NCI-H187 treated with DMSO at 0.1 percent for 48 hours (cell line): ENCODE measurements around the gene PYGB.
"Not testable (repeated sequence)": the region's sequence is repeated elsewhere in the genome, so short reads cannot be mapped to it uniquely, and the experiment has no call there.

Source experiments
- DNase-seq: peaks from one replicate; lab custom pipeline; 2025; lab: John Stamatoyannopoulos, UW

The PYGB gene

DNA sequence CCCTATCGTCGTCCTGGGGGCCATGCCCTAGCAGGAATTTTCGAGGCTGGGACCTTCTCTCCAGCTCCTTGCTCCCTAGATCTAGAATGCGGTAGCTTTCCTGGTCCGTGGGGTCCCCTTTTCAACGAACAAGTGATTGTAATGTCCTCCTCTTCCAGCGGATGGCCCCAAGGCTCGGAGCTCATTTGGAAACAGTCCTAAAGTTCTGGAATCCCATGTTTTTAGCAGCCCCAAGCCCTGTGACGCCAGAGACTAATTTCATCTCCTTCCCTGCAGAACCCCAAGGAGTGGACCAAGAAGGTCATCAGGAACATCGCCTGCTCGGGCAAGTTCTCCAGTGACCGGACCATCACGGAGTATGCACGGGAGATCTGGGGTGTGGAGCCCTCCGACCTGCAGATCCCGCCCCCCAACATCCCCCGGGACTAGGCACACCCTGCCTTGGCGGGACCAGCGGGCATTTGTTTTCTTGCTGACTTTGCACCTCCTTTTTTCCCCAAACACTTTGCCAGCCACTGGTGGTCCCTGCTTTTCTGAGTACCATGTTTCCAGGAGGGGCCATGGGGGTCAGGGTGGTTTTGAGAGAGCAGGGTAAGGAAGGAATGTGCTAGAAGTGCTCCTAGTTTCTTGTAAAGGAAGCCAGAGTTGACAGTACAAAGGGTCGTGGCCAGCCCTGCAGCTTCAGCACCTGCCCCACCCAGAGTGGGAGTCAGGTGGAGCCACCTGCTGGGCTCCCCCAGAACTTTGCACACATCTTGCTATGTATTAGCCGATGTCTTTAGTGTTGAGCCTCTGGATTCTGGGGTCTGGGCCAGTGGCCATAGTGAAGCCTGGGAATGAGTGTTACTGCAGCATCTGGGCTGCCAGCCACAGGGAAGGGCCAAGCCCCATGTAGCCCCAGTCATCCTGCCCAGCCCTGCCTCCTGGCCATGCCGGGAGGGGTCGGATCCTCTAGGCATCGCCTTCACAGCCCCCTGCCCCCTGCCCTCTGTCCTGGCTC, 48.5 kb downstream of the PYGB start:
- no peak for DNase-seq

- DNase-seq = no peak
These were observed 49.4 kb downstream of the PYGB start for GRCh38 chr20:25297141-25297905.

DNA sequence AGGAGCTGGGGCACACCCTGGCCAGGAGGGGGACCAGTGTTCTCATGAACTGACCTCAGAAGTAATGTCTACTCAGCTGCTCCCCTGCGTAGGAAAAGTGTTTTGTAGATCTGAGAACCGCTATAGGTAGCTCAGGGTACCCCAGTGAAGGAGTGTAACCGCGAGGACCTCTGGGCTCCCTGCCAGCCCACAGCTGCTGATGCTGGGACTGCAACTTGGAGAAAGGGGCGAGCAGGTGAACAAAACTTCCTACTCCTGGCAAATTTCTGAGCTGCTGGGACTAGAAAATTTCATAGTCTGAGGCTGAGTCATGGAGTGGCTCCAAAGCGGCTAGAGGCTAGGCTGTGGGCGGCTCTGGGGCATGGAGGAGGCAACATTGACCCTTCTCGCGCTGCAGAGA, 51.9 kb downstream of the PYGB start:
- DNase-seq = no peak

DNA sequence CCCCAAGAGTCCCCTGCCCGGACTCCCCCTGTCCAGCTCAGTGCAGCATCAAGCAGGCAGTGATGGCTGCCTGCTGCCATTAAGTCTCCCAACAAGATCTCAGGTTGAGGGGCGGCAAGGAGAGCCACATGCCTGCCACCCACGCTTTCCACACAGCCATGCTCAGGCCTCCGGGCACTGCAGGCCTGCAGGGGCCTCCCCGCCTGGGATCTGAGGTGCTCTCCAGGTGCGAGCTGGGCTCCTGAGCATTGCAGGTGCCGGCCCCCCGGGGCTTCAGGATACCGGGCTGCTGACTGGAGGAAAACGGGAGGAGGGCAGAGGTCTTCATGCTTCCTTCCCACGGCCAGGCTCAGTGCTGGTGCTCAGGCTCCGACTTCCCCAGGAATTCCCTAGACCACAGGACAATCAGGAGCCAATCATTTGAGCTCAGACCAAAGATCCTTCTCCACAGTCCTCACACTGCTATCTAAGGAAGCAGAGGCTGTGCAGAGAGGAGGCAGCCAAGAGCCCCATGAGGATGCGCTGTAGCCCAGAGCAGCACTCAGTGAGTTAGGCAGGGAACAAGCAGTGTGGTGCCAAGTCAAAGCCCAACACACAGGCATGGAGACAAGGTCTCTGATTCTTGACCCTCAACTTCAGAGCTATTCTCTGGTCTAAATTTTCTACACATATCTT, 52.7 kb downstream of the PYGB start:
- DNase-seq = no peak

DNA sequence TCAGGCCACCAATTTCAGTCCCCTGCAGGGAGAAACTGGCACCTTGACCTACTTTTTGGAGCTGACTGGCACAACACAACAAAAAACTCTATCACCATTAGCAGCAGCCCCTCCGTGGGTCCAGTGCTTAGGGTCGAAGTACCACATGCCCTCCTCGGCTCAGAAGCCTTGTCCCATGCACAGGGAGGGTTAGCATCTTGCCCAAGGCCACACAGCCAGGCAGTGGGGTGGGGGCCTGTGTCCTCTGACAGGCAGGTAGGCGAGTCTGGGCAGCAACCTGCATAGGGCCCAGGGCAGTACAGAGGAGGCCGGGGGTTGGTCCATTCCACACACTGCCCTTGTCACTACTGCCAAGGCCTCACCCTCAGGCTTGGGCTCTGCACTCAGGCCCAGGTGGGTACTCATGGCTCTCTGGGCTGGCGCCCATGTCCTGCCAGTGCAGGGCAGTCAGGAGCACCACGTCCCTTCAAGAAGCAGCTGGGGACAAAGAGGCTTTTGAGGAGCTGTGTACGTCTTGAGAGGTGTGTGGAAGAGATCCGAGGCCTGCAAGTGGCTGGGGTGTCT, 53.6 kb downstream of the PYGB start:
- DNase-seq = no peak

GRCh38 chr20:25302596-25302995, 54.7 kb downstream of the PYGB start:
- no peak for DNase-seq

GRCh38 chr20:25303292-25304024, 55.6 kb downstream of the PYGB start:
- DNase-seq = no peak

GRCh38 chr20:25304025-25304549, 56.2 kb downstream of the PYGB start:
- DNase-seq = no peak

- no peak for DNase-seq
These were observed 59.4 kb downstream of the PYGB start for GRCh38 chr20:25306991-25307903.

- no peak for DNase-seq
These were observed 60.2 kb downstream of the PYGB start for GRCh38 chr20:25308083-25308491.

DNA sequence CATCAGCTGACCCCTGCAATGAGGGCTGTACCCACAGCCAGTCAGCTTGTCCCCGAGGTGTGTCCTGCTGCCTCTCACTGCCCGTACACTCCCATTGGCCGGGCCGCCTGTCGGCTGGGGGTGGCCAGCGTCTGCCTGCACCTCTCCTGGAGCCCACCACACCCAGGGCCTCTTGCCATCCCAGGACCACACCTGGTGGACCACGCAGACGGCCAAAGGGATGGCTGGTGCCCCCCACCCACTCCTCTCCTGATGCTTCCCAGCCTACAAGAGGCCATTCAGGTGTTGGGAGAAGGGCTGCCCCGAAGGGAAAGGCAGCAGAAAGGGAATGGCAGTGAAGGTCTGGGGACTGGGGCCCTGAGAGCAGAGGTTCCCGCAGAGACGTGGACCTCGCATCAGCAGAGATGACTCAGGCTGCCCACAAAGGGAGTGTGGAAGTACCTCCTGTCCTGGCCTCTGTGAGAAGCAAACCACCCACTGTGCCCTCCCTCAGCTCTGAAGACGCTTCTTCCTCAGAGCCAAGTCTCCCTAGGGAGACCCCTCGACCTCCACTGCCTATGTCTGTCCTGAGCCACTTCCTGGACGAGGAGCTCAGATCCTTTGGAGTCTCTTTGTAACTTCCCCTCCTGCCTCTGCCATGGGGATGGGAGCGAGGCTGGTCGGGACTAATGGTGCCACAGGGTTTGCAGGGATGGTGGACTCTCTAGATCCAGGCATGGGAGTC, 60.9 kb downstream of the PYGB start:
- DNase-seq = no peak

DNA sequence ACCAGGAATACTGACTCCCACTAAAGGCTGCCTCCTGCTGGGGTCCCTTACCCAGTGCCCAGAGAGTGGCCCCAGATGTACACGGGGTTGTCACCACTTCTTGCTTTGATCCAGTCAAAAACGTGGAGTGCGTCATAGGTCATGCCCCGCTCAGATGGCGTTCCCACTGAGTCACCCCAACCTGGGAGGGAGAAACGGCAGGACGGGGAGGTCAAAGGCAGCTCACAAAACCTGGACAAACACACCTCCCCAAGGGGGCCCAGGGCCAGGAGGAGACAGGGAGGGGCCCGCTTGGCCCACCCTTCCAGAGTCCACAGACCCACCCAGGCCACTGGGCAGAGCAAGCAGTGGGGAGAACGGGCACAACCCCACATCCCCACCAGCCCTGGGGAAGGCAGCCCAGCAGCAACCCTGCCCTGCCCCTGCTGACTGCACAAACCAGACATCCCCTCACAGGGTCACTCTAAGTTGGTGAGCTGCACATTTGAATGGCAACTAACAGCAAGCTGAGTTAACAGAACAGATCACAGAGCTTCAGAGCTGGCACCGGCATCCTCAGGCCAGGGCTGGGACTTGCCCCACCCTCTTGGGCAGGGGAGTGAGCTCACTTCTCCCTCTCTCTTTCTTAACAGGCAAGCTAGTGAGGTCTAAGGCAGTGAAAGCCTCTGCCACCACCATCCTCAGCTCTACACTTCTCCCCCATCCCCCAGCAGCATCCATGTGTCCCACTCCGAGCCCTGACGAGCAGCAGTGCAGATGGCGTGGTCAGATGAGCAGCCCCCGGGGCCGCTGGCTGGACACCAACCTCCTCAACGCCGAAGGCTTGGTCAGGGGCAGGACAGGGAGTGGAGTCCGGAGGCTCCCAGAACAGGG, 61.7 kb downstream of the PYGB start:
- no peak for DNase-seq

- DNase-seq = no peak
These were observed 62.5 kb downstream of the PYGB start for GRCh38 chr20:25310268-25310920.

DNA sequence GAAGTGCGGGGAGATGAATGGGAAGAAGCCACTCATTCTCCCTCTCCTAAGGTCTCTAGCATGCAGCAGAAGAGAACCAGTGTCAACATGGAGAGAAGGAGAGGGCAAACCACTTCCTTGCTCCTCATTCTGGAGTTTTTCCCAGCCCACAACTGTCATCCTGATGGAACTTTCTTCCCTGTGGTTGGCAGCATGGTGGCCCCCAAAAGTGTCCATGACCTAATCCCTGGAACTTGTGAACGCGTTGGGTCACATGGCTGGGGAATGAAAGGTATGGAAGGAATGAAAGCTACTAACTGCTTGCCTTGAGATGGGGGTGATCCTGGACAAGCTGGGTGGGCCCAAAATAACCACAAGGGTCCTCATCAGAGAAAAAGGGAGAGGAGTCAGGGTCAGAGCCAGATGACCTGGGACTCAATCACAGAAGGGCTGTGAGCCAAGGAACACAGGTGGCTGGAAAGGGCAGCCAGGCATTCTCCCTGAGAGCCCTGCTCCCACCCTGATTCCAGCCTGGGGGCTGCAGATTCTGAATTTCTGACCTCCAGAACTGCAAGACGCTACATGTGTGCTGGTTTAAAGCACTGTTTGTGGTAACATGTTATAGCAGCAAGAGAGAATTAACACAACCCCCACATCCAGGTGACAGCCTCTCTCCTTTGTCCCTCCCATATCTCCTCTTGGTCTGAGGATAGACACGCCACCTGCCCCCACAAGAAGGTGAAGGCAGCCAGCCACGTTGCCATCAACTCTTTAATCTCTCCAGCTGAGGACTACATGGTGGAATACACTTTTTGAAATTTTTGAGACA, 63.2 kb downstream of the PYGB start:
- DNase-seq = no peak

DNA sequence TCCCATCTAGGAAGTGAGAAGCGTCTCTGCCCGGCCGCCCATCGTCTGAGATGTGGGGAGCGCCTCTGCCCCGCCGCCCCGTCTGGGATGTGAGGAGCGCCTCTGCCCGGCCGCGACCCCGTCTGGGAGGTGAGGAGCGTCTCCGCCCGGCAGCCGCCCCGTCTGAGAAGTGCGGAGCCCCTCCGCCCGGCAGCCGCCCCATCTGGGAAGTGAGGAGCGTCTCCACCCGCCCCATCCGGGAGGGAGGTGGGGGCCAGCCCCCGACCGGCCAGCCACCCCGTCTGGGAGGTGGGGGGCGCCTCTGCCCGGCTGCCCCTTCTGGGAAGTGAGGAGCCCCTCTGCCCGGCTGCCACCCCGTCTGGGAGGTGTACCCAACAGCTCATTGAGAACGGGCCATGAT, 64.8 kb downstream of the PYGB start:
- DNase-seq = not testable (repeated sequence)

- DNase-seq = no peak
These were observed 65.7 kb downstream of the PYGB start for GRCh38 chr20:25313593-25313992.
